Measurements from ENCODE around the gene ZNF146.
"Not testable (repeated sequence)": the region's sequence is repeated elsewhere in the genome, so short reads cannot be mapped to it uniquely, and the experiment has no call there.

ZNF146 gene

GRCh38 chr19:36214386-36215275 is at the start of gene ZNF146, which contains the start of gene ZNF565:
Gene ZNF146, plus strand, starts transcription at chr19:36215106. Its CDS starts 21,335 bp downstream, at chr19:36236441.
Gene ZNF565, minus strand, starts transcription at chr19:36214665. Its CDS starts 12,680 bp downstream, at chr19:36201985.
- peak; percentile 92 for DNase-seq

- DNase-seq = no peak
Observed at GRCh38 chr19:36169084-36169760, 45.7 kb upstream of the ZNF146 start.

- no peak for DNase-seq
Observed at GRCh38 chr19:36172852-36173251, 42.1 kb upstream of the ZNF146 start.

GRCh38 chr19:36173846-36174245 is 41.1 kb upstream of the ZNF146 start:
- not testable (repeated sequence) for DNase-seq

- not testable (repeated sequence) for DNase-seq
Observed at GRCh38 chr19:36179077-36179476, 35.8 kb upstream of the ZNF146 start.

GRCh38 chr19:36182612-36183244 is 32.2 kb upstream of the ZNF146 start:
- no peak for DNase-seq

GRCh38 chr19:36183245-36183628 is 31.7 kb upstream of the ZNF146 start:
- DNase-seq = no peak

GRCh38 chr19:36186722-36187121 is 28.2 kb upstream of the ZNF146 start:
- DNase-seq = not testable (repeated sequence)

- no peak for DNase-seq
Observed at GRCh38 chr19:36196249-36196648, 18.7 kb upstream of the ZNF146 start.

- no peak for DNase-seq
Observed at GRCh38 chr19:36198119-36198518, 16.8 kb upstream of the ZNF146 start.

- DNase-seq = no peak
Observed at GRCh38 chr19:36201684-36202083, 13.2 kb upstream of the ZNF146 start.

GRCh38 chr19:36203293-36203692 is 11.6 kb upstream of the ZNF146 start:
- DNase-seq = no peak

GRCh38 chr19:36207605-36208252 is 7.2 kb upstream of the ZNF146 start:
- DNase-seq = no peak

GRCh38 chr19:36209372-36209771 is 5.5 kb upstream of the ZNF146 start:
- no peak for DNase-seq

- DNase-seq = no peak
Observed at GRCh38 chr19:36210497-36210896, 4.4 kb upstream of the ZNF146 start.

- no peak for DNase-seq
Observed at GRCh38 chr19:36212895-36213294, 2.0 kb upstream of the ZNF146 start.

- DNase-seq = no peak
Observed at GRCh38 chr19:36215276-36216123, 594 bp downstream of the ZNF146 start.

GRCh38 chr19:36221474-36221873 is 6.6 kb downstream of the ZNF146 start:
- no peak for DNase-seq

GRCh38 chr19:36222503-36222902 is 7.6 kb downstream of the ZNF146 start:
- no peak for DNase-seq

- DNase-seq = no peak
Observed at GRCh38 chr19:36225219-36225892, 10.4 kb downstream of the ZNF146 start.

GRCh38 chr19:36233626-36234025 is 18.7 kb downstream of the ZNF146 start:
- not testable (repeated sequence) for DNase-seq

Data from activated CD4-positive, CD25-positive, alpha-beta regulatory T cell treated with anti-CD3 and anti-CD28 coated beads, Interleukin-2, amount 50 U/mL, for 72 hours (primary cell).